Muscle layer of colon (tissue), 2 donors: ENCODE measurements around the gene SGPL1.

Experiments used
- H3K27ac ChIP-seq: one replicate; pipeline ENCODE4 v1.7.0; 2013; ENCODE audit warnings: low read depth, mild to moderate bottlenecking, low read length, moderate library complexity
- H3K27me3 ChIP-seq, 2 donors: one replicate each; pipeline ENCODE4 v1.7.0; 2013; ENCODE audit warnings: low read length in 2 of 2, mild to moderate bottlenecking in 2 of 2; ENCODE audit not compliant: insufficient read depth in 2 of 2, control insufficient read depth in 1 of 2
- H3K36me3 ChIP-seq: one replicate; pipeline ENCODE4 v1.7.0; 2013; ENCODE audit warnings: mild to moderate bottlenecking, low read length; ENCODE audit not compliant: insufficient read depth
- H3K4me1 ChIP-seq: one replicate; pipeline ENCODE4 v1.7.0; 2013; ENCODE audit warnings: mild to moderate bottlenecking, low read length; ENCODE audit not compliant: insufficient read depth
- H3K4me3 ChIP-seq, 2 donors: one replicate each; pipeline ENCODE4 v1.7.0; 2013; ENCODE audit warnings: low read length in 2 of 2, low read depth in 1 of 2, mild to moderate bottlenecking in 1 of 2, moderate library complexity in 1 of 2
- H3K9ac ChIP-seq: one replicate; pipeline ENCODE4 v1.7.0; 2013; ENCODE audit warnings: low read length
- H3K9me3 ChIP-seq: one replicate; pipeline ENCODE4 v1.7.0; 2013; ENCODE audit warnings: mild to moderate bottlenecking, low read length
- donor health status: abdominal sarcoma.
- donor health status: Adenocarcinoma of cecum.

The SGPL1 gene

GRCh38 chr10:70905071-70906021, 89.6 kb downstream of the SGPL1 start:
- Histone ChIP-seq H3K27me3 (no peaks in the 10 kb centered on the region), H3K27ac (no peak overlapping the region)

GRCh38 chr10:70906031-70906783, 90.5 kb downstream of the SGPL1 start:
- Histone ChIP-seq H3K27ac (no peak overlapping the region), H3K27me3 (no peaks in the 10 kb centered on the region), H3K36me3 (no peaks in the 10 kb centered on the region), H3K9me3 (no peaks in the 10 kb centered on the region), H3K4me3 (no peak overlapping the region), H3K4me1 (peaks cover 4% of the 10 kb centered on the region), H3K9ac (no peak overlapping the region)

More at GRCh38 chr10:70905071-70906021, 89.6 kb downstream of the SGPL1 start:
- H3K9me3 ChIP-seq: no peaks in the 10 kb centered on the region
- peaks cover 4% of the 10 kb centered on the region for H3K4me1 ChIP-seq
- H3K36me3 ChIP-seq: no peaks in the 10 kb centered on the region
- no peak overlapping the region for H3K9ac ChIP-seq
- H3K4me3 ChIP-seq: no peak overlapping the region

DNA sequence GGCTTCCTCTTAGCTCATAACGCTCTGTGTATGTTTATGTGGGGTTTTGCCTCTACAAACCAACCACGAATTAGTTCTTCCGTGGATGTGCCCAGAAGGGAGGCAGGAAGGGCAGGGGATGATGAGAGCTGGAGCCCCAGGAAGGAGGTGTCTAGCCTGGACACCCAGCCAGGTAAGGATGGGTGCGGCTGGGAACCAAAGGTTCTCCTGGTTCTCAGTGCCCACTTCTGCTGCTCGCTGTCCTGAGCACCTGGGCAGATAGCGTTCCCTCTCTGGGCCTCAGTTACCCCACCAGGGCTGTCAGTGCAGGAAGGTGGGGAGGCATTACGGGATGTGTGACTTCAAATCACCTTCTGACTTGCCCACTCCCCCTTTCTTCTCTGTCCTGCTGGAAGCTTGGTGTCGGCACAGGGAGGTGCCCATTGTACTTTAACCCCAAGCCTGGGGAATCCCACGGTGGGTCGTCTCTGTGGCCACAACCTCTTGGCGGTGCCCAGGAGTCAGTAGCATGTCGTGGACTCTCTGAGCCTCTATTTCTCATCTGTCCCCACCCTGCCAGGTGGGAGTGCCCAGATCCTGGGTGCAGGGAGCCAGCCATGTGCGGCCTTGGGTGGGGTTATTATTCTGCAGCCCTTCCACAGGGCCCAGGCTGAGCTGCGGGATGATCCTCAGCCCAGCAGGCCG, 91.3 kb downstream of the SGPL1 start:
- Histone ChIP-seq H3K4me3 (no peak overlapping the region), H3K9ac (no peak overlapping the region), H3K27me3 (no peaks in the 10 kb centered on the region), H3K27ac (no peak overlapping the region), H3K4me1 (peaks cover 4% of the 10 kb centered on the region), H3K9me3 (no peaks in the 10 kb centered on the region), H3K36me3 (no peaks in the 10 kb centered on the region)

GRCh38 chr10:70907637-70908405, 92.1 kb downstream of the SGPL1 start:
- H3K27ac ChIP-seq: no peak overlapping the region
- H3K36me3 ChIP-seq: no peaks in the 10 kb centered on the region
- H3K9ac ChIP-seq: no peak overlapping the region
- H3K4me3 ChIP-seq: no peak overlapping the region
- no peaks in the 10 kb centered on the region for H3K27me3 ChIP-seq
- peaks cover 4% of the 10 kb centered on the region for H3K4me1 ChIP-seq
- H3K9me3 ChIP-seq: no peaks in the 10 kb centered on the region

DNA sequence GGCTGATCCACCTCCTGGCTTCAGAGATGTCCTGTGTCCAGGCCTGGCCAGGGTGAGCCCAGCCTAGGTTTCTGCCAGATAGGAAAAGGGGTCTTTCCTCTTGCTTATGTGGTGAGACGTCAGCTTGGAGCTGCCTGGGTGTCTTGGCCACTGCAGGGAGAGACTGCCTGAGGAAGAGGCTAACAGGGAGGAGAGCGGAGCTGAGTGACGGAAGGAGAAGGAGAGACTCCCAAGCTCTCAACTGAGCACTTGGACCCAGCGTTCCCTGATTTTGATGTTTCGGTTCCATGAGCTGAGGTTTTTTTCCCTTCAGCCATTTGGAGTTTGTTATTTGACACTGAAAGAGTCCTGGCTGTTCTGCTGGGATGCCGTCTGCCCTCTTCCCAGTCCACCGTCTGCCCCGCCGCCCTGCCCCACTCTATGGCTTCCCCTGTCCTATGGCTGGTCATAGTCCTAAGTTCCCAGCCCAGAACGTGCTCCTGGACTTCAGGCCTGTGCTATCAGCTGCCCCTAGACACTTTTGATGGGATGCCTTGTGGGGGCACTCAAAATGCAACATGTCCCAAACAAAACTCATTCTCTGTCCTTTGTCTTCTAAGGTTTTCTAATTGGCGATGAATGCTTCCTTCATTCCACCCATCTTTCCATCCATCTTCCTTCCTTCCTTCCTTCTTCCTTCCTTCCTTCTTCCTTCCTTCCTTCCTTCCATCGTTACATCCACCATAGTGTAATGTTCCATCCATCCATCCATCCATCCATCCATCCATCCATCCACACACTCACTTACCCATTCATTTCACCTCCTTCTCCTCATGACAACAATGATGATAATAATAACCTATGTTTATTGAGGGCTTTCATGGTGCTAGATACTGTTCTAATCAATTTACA, 92.9 kb downstream of the SGPL1 start:
- Histone ChIP-seq H3K9me3 (no peaks in the 10 kb centered on the region), H3K9ac (no peak overlapping the region), H3K4me3 (no peak overlapping the region), H3K36me3 (no peaks in the 10 kb centered on the region), H3K27me3 (no peaks in the 10 kb centered on the region), H3K4me1 (peaks cover 4% of the 10 kb centered on the region), H3K27ac (no peak overlapping the region)

DNA sequence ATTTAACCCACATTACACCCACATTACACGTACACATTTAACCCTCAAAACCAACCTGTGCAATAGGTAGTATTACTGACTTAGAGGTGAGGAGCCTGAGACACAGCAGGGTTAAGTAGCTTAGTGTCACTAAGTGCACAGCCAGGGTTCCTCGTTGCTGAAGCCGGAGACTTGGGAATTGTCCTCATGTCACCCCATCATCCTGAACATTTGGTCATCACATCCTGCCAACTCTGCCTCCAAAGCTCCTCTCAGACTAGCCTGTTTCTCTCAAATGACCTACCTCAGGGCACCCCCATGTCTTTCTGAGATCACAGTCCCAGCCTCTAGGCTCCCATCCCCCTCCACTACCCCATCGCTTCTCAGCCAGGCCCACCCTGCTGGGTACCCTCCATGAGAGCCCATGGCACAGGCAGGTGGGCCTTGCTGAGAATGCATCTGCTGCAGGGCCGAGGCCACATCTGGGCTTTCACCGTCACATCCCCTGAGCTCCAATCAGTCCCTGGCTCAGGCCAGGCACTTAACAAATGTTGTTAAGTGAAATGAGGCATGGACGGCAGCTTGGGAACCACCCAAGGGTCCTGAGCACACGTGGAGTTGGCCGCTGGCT, 93.7 kb downstream of the SGPL1 start:
- no peak overlapping the region for H3K27ac ChIP-seq
- no peak overlapping the region for H3K9ac ChIP-seq
- peaks cover 4% of the 10 kb centered on the region for H3K4me1 ChIP-seq
- H3K9me3 ChIP-seq: no peaks in the 10 kb centered on the region
- no peaks in the 10 kb centered on the region for H3K27me3 ChIP-seq
- no peak overlapping the region for H3K4me3 ChIP-seq
- no peaks in the 10 kb centered on the region for H3K36me3 ChIP-seq

DNA sequence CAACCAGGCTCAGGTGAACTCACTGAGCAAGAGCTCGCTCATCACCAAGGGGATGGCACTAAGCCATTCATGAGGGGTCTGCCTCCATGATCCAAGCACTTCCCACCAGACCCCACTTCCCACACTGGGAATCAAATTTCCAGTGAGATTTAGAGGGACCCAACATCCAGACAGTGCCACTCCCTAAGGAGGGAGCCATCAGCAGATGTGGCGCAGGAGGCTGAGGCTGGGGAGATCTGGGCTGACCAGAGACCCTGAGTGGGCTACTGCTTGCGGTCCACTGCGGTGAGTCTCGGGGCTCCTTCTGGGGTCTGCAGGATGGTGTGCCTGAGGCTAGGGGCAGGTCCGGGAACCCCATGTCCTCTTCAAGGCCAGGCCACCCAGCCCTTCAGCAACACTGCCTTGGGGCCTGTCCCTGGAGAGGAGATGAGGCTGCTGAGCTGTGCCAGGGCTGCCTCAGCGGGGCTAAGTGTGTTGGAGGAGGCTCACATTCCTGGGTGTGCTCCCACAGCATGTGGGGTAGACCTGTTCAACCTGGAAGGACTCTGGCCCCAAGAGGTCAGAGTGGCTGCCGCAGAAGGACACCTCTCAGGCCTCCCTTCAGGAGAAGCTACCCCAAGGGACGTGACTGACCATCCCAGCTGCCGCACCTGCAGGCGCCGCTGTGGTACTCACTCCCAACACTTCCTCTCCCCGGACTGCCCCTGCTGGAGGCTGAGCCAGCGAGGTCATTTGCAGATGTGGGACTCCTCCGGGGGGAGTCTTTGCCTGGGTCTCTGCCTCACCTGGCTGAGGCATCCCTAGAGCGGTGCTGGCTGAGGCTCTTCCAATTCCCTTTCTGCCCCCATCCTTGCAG, 95.0 kb downstream of the SGPL1 start:
- peaks cover 4% of the 10 kb centered on the region for H3K4me1 ChIP-seq
- no peaks in the 10 kb centered on the region for H3K9me3 ChIP-seq
- no peaks in the 10 kb centered on the region for H3K27me3 ChIP-seq
- no peak overlapping the region for H3K9ac ChIP-seq
- no peak overlapping the region for H3K27ac ChIP-seq
- H3K4me3 ChIP-seq: no peak overlapping the region
- H3K36me3 ChIP-seq: no peaks in the 10 kb centered on the region

DNA sequence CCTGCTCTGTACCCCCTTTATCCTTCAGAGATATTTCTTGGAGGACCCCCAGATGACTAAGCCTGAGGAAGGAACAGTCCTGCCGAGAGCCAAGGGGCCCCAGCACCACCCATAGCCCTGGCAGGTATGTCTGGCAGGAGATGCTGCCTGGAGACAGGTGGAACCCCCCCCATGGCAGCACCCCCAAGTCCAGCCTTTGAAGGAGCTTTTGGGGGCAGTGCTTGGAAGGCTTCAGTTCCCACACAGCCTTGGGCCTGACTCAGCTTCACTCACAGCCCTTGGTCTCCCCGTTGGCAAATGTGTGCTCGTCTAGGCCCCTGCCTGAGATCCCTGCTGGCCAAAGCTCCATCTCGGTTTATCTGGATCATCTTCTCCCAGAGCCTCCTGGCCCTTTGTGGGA, 95.6 kb downstream of the SGPL1 start:
- H3K9me3 ChIP-seq: no peaks in the 10 kb centered on the region
- H3K27ac ChIP-seq: no peak overlapping the region
- H3K36me3 ChIP-seq: no peaks in the 10 kb centered on the region
- H3K9ac ChIP-seq: no peak overlapping the region
- no peak overlapping the region for H3K4me3 ChIP-seq
- no peaks in the 10 kb centered on the region for H3K27me3 ChIP-seq
- H3K4me1 ChIP-seq: peaks cover 4% of the 10 kb centered on the region

- H3K27ac ChIP-seq: no peak overlapping the region
- H3K27me3 ChIP-seq: peaks cover 0 to 7% of the 10 kb centered on the region in 2 donors
- H3K4me3 ChIP-seq: no peak overlapping the region
- no peaks in the 10 kb centered on the region for H3K9me3 ChIP-seq
- H3K36me3 ChIP-seq: no peaks in the 10 kb centered on the region
- H3K4me1 ChIP-seq: no peaks in the 10 kb centered on the region
- H3K9ac ChIP-seq: no peak overlapping the region
Observed at GRCh38 chr10:70912556-70912955, 96.8 kb downstream of the SGPL1 start.
